Activated T-cell treated with anti-CD3 and anti-CD28 coated beads, Interleukin-2, amount 50 U/mL, for 4 hours (primary cell): ENCODE results near the gene FJX1. TPM values are rescaled to one million over a fixed set of nuclear protein-coding genes. Genes with fewer than 3 reads are reported as not detected.
"Not testable (repeated sequence)": the region's sequence is repeated elsewhere in the genome, so short reads cannot be mapped to it uniquely, and the experiment has no call there.

Source experiments
- ATAC-seq, 2 donors: fragments of 200-7000 bp; cut with Tn5 transposase; one replicate each; pipeline ENCODE4 v1.10.0; 2021
- DNase-seq: peaks from one replicate; pipeline ENCODE4 v3.0.0-alpha.2; 2020
- H3K27me3 Mint-ChIP-seq: one replicate; pipeline ENCODE4 v1.8.0; 2021; ENCODE audit warnings: low read depth, mixed read lengths
- H3K36me3 Mint-ChIP-seq: one replicate; pipeline ENCODE4 v1.8.0; 2022; ENCODE audit warnings: mixed read lengths; ENCODE audit not compliant: insufficient read depth
- H3K4me1 Mint-ChIP-seq: one replicate; pipeline ENCODE4 v1.8.0; 2021; ENCODE audit warnings: low read depth, mixed read lengths
- H3K4me3 Mint-ChIP-seq: one replicate; pipeline ENCODE4 v1.8.0; 2021; ENCODE audit warnings: mild to moderate bottlenecking, moderate library complexity, mixed read lengths
- H3K9me3 Mint-ChIP-seq: one replicate; pipeline ENCODE4 v1.8.0; 2021; ENCODE audit warnings: mixed read lengths
- total RNA-seq, 3 donors: library from RNA; stranded (reverse); gene quantifications; one replicate each; pipeline ENCODE4 v1.2.1, GENCODE V29; 2021

The FJX1 gene
- total RNA-seq, 3 donors from 2014 or later, result 1.5 to 2.7 (median 1.6) TPM

- peaks cover 16% of the 10 kb centered on the region for H3K4me1 Mint-ChIP-seq
- peaks cover 3% of the 10 kb centered on the region for H3K9me3 Mint-ChIP-seq
- peaks cover 38% of the 10 kb centered on the region for H3K27me3 Mint-ChIP-seq
- no peak overlapping the region for H3K4me3 Mint-ChIP-seq
- ATAC-seq, result no peak
- no peak for DNase-seq
- H3K36me3 Mint-ChIP-seq, result peaks cover 3% of the 10 kb centered on the region
These were observed 40.0 kb downstream of the FJX1 start for GRCh38 chr11:35658020-35658948.

- DNase-seq, result no peak
- Mint-ChIP-seq H3K4me3 (peak overlapping the region; percentile 91), H3K27me3 (peaks cover 11% of the 10 kb centered on the region), H3K4me1 (peaks cover 44% of the 10 kb centered on the region), H3K36me3 (peaks cover 22% of the 10 kb centered on the region), H3K9me3 (peaks cover 27% of the 10 kb centered on the region)
- ATAC-seq, result no peak
These were observed 43.3 kb downstream of the FJX1 start for GRCh38 chr11:35661534-35661933.

- DNase-seq (no peak), ATAC-seq (peak; percentile 27 to 31)
- peaks cover 7% of the 10 kb centered on the region for H3K27me3 Mint-ChIP-seq
- H3K9me3 Mint-ChIP-seq, result peaks cover 31% of the 10 kb centered on the region
- peaks cover 26% of the 10 kb centered on the region for H3K36me3 Mint-ChIP-seq
- H3K4me1 Mint-ChIP-seq, result peaks cover 47% of the 10 kb centered on the region
- H3K4me3 Mint-ChIP-seq, result peak overlapping the region; percentile 91
These were observed 43.9 kb downstream of the FJX1 start for GRCh38 chr11:35662061-35662648.

GRCh38 chr11:35662649-35663407 is 44.6 kb downstream of the FJX1 start, which contains the start of gene TRIM44:
TRIM44 (plus strand) TSS chr11:35662775; CDS start chr11:35663112, 337 bp downstream.
- H3K27me3 Mint-ChIP-seq, result peaks cover 3% of the 10 kb centered on the region
- peaks cover 27% of the 10 kb centered on the region for H3K36me3 Mint-ChIP-seq
- H3K9me3 Mint-ChIP-seq, result peaks cover 34% of the 10 kb centered on the region
- H3K4me3 Mint-ChIP-seq, result peak within 1 kb of the TSS; percentile 91
- peak; percentile 93 to 95 for ATAC-seq
- H3K4me1 Mint-ChIP-seq, result peaks cover 48% of the 10 kb centered on the region
- peak; percentile 79 for DNase-seq

GRCh38 chr11:35663408-35663702 is 45.1 kb downstream of the FJX1 start:
- Mint-ChIP-seq H3K27me3 (no peaks in the 10 kb centered on the region), H3K36me3 (peaks cover 31% of the 10 kb centered on the region), H3K4me1 (peaks cover 51% of the 10 kb centered on the region), H3K4me3 (peak overlapping the region; percentile 91), H3K9me3 (peaks cover 35% of the 10 kb centered on the region)
- no peak for ATAC-seq
- no peak for DNase-seq

GRCh38 chr11:35664977-35665441 is 46.7 kb downstream of the FJX1 start:
- peaks cover 36% of the 10 kb centered on the region for H3K36me3 Mint-ChIP-seq
- DNase-seq (no peak), ATAC-seq (no peak)
- H3K9me3 Mint-ChIP-seq, result peaks cover 35% of the 10 kb centered on the region
- no peaks in the 10 kb centered on the region for H3K27me3 Mint-ChIP-seq
- peak overlapping the region; percentile 91 for H3K4me3 Mint-ChIP-seq
- H3K4me1 Mint-ChIP-seq, result peaks cover 61% of the 10 kb centered on the region

GRCh38 chr11:35667257-35667656 is 49.0 kb downstream of the FJX1 start:
- Mint-ChIP-seq H3K9me3 (peaks cover 35% of the 10 kb centered on the region), H3K4me3 (no peak overlapping the region), H3K36me3 (peaks cover 47% of the 10 kb centered on the region), H3K4me1 (peaks cover 75% of the 10 kb centered on the region), H3K27me3 (no peaks in the 10 kb centered on the region)
- DNase-seq, result no peak
- ATAC-seq, result no peak

GRCh38 chr11:35668350-35668749 is 50.1 kb downstream of the FJX1 start:
- Mint-ChIP-seq H3K4me1 (peaks cover 76% of the 10 kb centered on the region), H3K9me3 (peaks cover 31% of the 10 kb centered on the region), H3K36me3 (peaks cover 43% of the 10 kb centered on the region)
- DNase-seq, H3K4me3 Mint-ChIP-seq, H3K27me3 Mint-ChIP-seq, ATAC-seq: not testable (repeated sequence)

Other genes starting within 250 kb of the FJX1 start
- gene SLC1A2, start 198.9 kb upstream of the FJX1 start, total RNA-seq, result under 1 TPM; 0.03 to 0.13 (median 0.05) TPM
- not detected for gene PAMR1, start 92.8 kb upstream of the FJX1 start, total RNA-seq
- gene TRIM44, start 44.3 kb downstream of the FJX1 start, total RNA-seq, result 10 to 100 TPM; 38.6 to 48.5 (median 45.3) TPM